Spleen (tissue), 7 donors: ENCODE data around the gene ABCC8.

ENCODE experiments used
- CTCF ChIP-seq, 11 experiments: fragments of 200-600 bp in 7 of 11; fragments of 450-650 bp in 4 of 11; sonication (generic) in 4 of 11; IDR thresholded peaks in 8 of 11; conservative IDR thresholded peaks in 3 of 11; 1 replicate in 7 of 11; 2 replicates in 4 of 11; pipeline versions ENCODE4 v1.4.0 to v1.8.0; 2016 to 2021; ENCODE audit warnings: antibody characterized with exemption in 11 of 11, inconsistent platforms in 4 of 11, mild to moderate bottlenecking in 1 of 11
- POLR2A ChIP-seq, 3 donors: fragments of 450-650 bp; IDR thresholded peaks; one replicate each; pipeline ENCODE4 v1.5.1; 2017; ENCODE audit warnings: antibody characterized with exemption in 3 of 3, mild to moderate bottlenecking in 1 of 3
- donor health status: DM: no; HTN: no; CAD: no; lungs with moderate emphysema.
- donor health status: DM: no; HTN: no; CAD: no.
- donor health status: DM: no; HTN: no; CAD: no.

- no peak for TF ChIP-seq POLR2A (IDR thresholded peaks at IDR 0.05)
- no peak for TF ChIP-seq CTCF (IDR thresholded peaks at IDR 0.05 in 8 of 11, conservative IDR thresholded peaks at IDR 0.05 in 3 of 11)
Measured at GRCh38 chr11:17524221-17524620, 47.6 kb upstream of the ABCC8 start.
